Duodenal mucosa (tissue), 2 donors: ENCODE results near the gene DNPH1.

ENCODE experiments used
- H3K27ac ChIP-seq: one replicate; pipeline ENCODE4 v1.7.0; 2013; ENCODE audit warnings: low read depth, low read length
- H3K27me3 ChIP-seq, 2 donors: one replicate each; pipeline ENCODE4 v1.7.0; 2013; ENCODE audit warnings: low read length in 2 of 2, control low read depth in 1 of 2; ENCODE audit not compliant: insufficient read depth in 2 of 2, control insufficient read depth in 1 of 2
- H3K36me3 ChIP-seq, 2 donors: one replicate each; pipeline ENCODE4 v1.7.0; 2013; ENCODE audit warnings: low read length in 2 of 2, control low read depth in 1 of 2; ENCODE audit not compliant: insufficient read depth in 2 of 2, control insufficient read depth in 1 of 2
- H3K4me1 ChIP-seq, 2 donors: one replicate each; pipeline ENCODE4 v1.7.0; 2013; ENCODE audit warnings: low read length in 2 of 2, control low read depth in 1 of 2; ENCODE audit not compliant: insufficient read depth in 2 of 2, control insufficient read depth in 1 of 2
- H3K4me3 ChIP-seq, 2 donors: one replicate each; pipeline ENCODE4 v1.7.0; 2013; ENCODE audit warnings: low read length in 2 of 2, low read depth in 1 of 2
- H3K9ac ChIP-seq, 2 donors: one replicate each; pipeline ENCODE4 v1.7.0; 2013; ENCODE audit warnings: low read length in 2 of 2, low read depth in 1 of 2
- H3K9me3 ChIP-seq, 2 donors: one replicate each; pipeline ENCODE4 v1.7.0; 2013; ENCODE audit warnings: low read length in 2 of 2, control low read depth in 1 of 2; ENCODE audit not compliant: control insufficient read depth in 1 of 2

The DNPH1 gene

GRCh38 chr6:43200541-43200940 is 28.7 kb downstream of the DNPH1 start:
- no peak overlapping the region for H3K4me3 ChIP-seq
- no peak overlapping the region for H3K9ac ChIP-seq
- H3K27me3 ChIP-seq, result no peaks in the 10 kb centered on the region
- H3K4me1 ChIP-seq, result no peaks in the 10 kb centered on the region
- no peak overlapping the region for H3K27ac ChIP-seq
- peaks cover 28 to 55% of the 10 kb centered on the region in 2 donors for H3K36me3 ChIP-seq
- no peaks in the 10 kb centered on the region for H3K9me3 ChIP-seq

GRCh38 chr6:43199912-43200311 is 29.4 kb downstream of the DNPH1 start:
- Histone ChIP-seq H3K27me3 (no peaks in the 10 kb centered on the region), H3K4me3 (no peak overlapping the region), H3K27ac (no peak overlapping the region), H3K4me1 (no peaks in the 10 kb centered on the region), H3K36me3 (peaks cover 34 to 53% of the 10 kb centered on the region in 2 donors), H3K9ac (no peak overlapping the region), H3K9me3 (no peaks in the 10 kb centered on the region)

GRCh38 chr6:43196337-43196736 is 32.9 kb downstream of the DNPH1 start:
- Histone ChIP-seq H3K4me1 (no peaks in the 10 kb centered on the region), H3K36me3 (peaks cover 36 to 55% of the 10 kb centered on the region in 2 donors), H3K9me3 (no peaks in the 10 kb centered on the region), H3K27me3 (no peaks in the 10 kb centered on the region), H3K9ac (no peak overlapping the region), H3K4me3 (no peak overlapping the region), H3K27ac (no peak overlapping the region)

DNA sequence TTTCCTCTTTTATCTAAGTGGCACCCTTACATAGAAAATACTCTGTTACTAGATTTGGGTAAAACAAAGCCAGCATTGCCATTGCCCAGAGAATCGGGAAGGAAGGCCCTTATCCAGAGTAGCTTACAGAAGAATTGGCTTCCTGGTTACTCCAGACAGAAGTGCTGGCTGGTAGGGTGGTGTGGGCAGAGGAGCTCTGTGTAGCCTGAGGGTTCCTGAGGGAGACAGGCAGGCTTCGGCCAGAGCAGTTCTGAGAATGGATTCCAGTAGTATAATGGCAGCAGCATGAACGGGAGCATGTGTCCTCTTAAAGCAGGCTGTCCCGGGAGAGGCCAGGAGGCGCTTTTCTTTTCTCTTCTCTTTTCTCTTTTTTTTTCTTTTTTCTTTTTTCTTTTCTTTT is 35.4 kb downstream of the DNPH1 start:
- Histone ChIP-seq H3K9ac (no peak overlapping the region), H3K9me3 (no peaks in the 10 kb centered on the region), H3K27ac (no peak overlapping the region), H3K4me1 (no peaks in the 10 kb centered on the region), H3K36me3 (peaks cover 32 to 36% of the 10 kb centered on the region in 2 donors), H3K27me3 (no peaks in the 10 kb centered on the region), H3K4me3 (no peak overlapping the region)

DNA sequence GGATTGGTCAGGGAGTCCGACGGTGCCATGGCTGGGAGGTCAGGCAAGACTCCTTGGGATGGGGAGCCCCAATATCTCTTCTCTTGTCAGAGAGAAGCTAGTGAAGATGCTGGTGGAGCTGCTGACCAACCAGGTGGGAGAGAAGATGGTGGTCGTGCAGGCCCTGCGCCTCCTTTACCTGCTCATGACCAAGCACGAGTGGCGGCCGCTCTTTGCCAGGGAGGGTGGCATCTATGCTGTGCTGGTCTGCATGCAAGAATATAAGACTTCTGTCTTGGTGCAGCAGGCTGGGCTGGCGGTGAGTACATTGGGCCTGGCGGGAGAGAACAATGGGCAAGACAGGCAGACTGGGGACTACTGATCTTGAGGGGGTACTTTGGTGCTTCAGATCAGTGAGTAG is 36.4 kb downstream of the DNPH1 start:
- no peaks in the 10 kb centered on the region for H3K4me1 ChIP-seq
- no peak overlapping the region for H3K27ac ChIP-seq
- H3K9ac ChIP-seq, result no peak overlapping the region
- no peaks in the 10 kb centered on the region for H3K9me3 ChIP-seq
- H3K36me3 ChIP-seq, result peaks cover 34 to 38% of the 10 kb centered on the region in 2 donors
- H3K27me3 ChIP-seq, result no peaks in the 10 kb centered on the region
- no peak overlapping the region for H3K4me3 ChIP-seq

- Histone ChIP-seq H3K36me3 (peaks cover 31 to 50% of the 10 kb centered on the region in 2 donors), H3K27me3 (no peaks in the 10 kb centered on the region), H3K27ac (no peak overlapping the region), H3K9me3 (no peaks in the 10 kb centered on the region), H3K4me3 (no peak overlapping the region), H3K9ac (no peak overlapping the region), H3K4me1 (no peaks in the 10 kb centered on the region)
Observed at GRCh38 chr6:43189776-43190304, 39.4 kb downstream of the DNPH1 start.

DNA sequence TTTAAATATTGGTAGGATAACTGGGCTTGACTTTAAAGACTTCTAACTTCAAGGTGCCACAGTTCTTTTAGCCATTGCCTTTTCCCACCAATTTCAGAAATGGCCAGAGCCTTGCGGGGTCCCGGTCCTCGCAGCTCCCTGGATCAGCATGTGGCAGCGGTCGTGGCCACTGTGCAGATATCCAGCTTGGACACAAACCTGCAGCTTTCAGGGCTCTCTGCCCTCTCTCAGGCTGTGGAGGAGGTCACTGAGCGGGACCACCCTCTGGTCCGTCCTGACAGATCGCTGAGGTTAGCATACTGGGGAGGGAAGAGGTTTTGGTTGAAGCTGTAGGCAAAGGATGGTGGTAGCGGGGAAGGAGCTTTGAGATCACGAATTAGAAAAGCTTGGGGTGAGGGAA is 40.9 kb downstream of the DNPH1 start:
- no peaks in the 10 kb centered on the region for H3K9me3 ChIP-seq
- no peaks in the 10 kb centered on the region for H3K27me3 ChIP-seq
- peaks cover 29 to 51% of the 10 kb centered on the region in 2 donors for H3K36me3 ChIP-seq
- no peak overlapping the region for H3K9ac ChIP-seq
- H3K4me1 ChIP-seq, result peaks cover 0 to under 1% of the 10 kb centered on the region in 2 donors
- no peak overlapping the region for H3K4me3 ChIP-seq
- H3K27ac ChIP-seq, result no peak overlapping the region

GRCh38 chr6:43187821-43188220 is 41.5 kb downstream of the DNPH1 start:
- Histone ChIP-seq H3K36me3 (peaks cover 27 to 45% of the 10 kb centered on the region in 2 donors), H3K4me3 (no peak overlapping the region), H3K4me1 (peaks cover 6% of the 10 kb centered on the region in 2 donors), H3K9me3 (no peaks in the 10 kb centered on the region), H3K27ac (no peak overlapping the region), H3K9ac (no peak overlapping the region), H3K27me3 (no peaks in the 10 kb centered on the region)

GRCh38 chr6:43186706-43187105 is 42.6 kb downstream of the DNPH1 start:
- Histone ChIP-seq H3K4me1 (peaks cover 12 to 13% of the 10 kb centered on the region in 2 donors), H3K27ac (no peak overlapping the region), H3K9ac (no peak overlapping the region), H3K9me3 (no peaks in the 10 kb centered on the region), H3K4me3 (no peak overlapping the region), H3K36me3 (peaks cover 23 to 43% of the 10 kb centered on the region in 2 donors), H3K27me3 (no peaks in the 10 kb centered on the region)

- H3K27ac ChIP-seq, result no peak overlapping the region
- peaks cover 17 to 18% of the 10 kb centered on the region in 2 donors for H3K4me1 ChIP-seq
- peaks cover 23 to 43% of the 10 kb centered on the region in 2 donors for H3K36me3 ChIP-seq
Observed at GRCh38 chr6:43186019-43186418, 43.3 kb downstream of the DNPH1 start.

More at GRCh38 chr6:43186019-43186418, 43.3 kb downstream of the DNPH1 start:
- Histone ChIP-seq H3K4me3 (no peak overlapping the region), H3K27me3 (no peaks in the 10 kb centered on the region), H3K9me3 (no peaks in the 10 kb centered on the region), H3K9ac (no peak overlapping the region)
